Activated naive CD4-positive, alpha-beta T cell treated with anti-CD3 and anti-CD28 coated beads, Interleukin-2, amount 50 U/mL, for 72 hours (primary cell): ENCODE data around the gene USP37. TPM values are rescaled to one million over a fixed set of nuclear protein-coding genes. Genes with fewer than 3 reads are reported as not detected.
A peak's percentile ranks its signal among the peaks of the same experiment; 100 is the strongest.

Experiments
- ATAC-seq, 2 donors: fragments of 150-1000 bp; cut with Tn5 transposase; 2 replicates each; pipeline ENCODE4 v1.10.0; 2021; ENCODE audit warnings: mild to moderate bottlenecking in 2 of 2, moderate library complexity in 2 of 2
- DNase-seq, 2 donors: peaks; one replicate each; pipeline ENCODE4 v3.0.0; 2021 to 2022; ENCODE audit warnings: low spot score in 2 of 2
- H3K27ac Mint-ChIP-seq, 2 donors: one replicate each; pipeline ENCODE4 v1.8.0; 2022; ENCODE audit warnings: mild to moderate bottlenecking in 2 of 2, mixed read lengths in 2 of 2
- H3K36me3 Mint-ChIP-seq, 2 donors: one replicate each; pipeline ENCODE4 v1.8.0; 2022; ENCODE audit warnings: mixed read lengths in 2 of 2
- H3K9me3 Mint-ChIP-seq, 2 donors: one replicate each; pipeline ENCODE4 v1.8.0; 2022; ENCODE audit warnings: mixed read lengths in 2 of 2
- total RNA-seq, 2 donors: library from RNA; stranded (reverse); gene quantifications; one replicate each; pipeline ENCODE4 v1.2.3, GENCODE V29; 2022

Gene USP37
- total RNA-seq, 2 donors from 2014 or later = 54.0 to 65.5 TPM

GRCh38 chr2:218516614-218517013 is 51.5 kb downstream of the USP37 start:
- H3K27ac Mint-ChIP-seq = no peak overlapping the region
- H3K9me3 Mint-ChIP-seq = no peaks in the 10 kb centered on the region
- no peak for DNase-seq
- ATAC-seq = no peak
- H3K36me3 Mint-ChIP-seq = peaks cover 4 to 26% of the 10 kb centered on the region in 2 donors

- ATAC-seq (no peak), DNase-seq (no peak)
- Mint-ChIP-seq H3K27ac (no peak overlapping the region), H3K9me3 (no peaks in the 10 kb centered on the region), H3K36me3 (peaks cover 0 to 10% of the 10 kb centered on the region in 2 donors)
These were observed 54.5 kb downstream of the USP37 start for GRCh38 chr2:218513676-218514075.

- peak overlapping the region in 1 of 2 donors; percentile 5 for H3K27ac Mint-ChIP-seq
- DNase-seq = no peak
- peaks cover 10 to 17% of the 10 kb centered on the region in 2 donors for H3K36me3 Mint-ChIP-seq
- H3K9me3 Mint-ChIP-seq = no peaks in the 10 kb centered on the region
- peak in 1 of 2 donors; percentile 28 for ATAC-seq
These were observed 59.9 kb downstream of the USP37 start for GRCh38 chr2:218508299-218508698.

- Mint-ChIP-seq H3K27ac (no peak overlapping the region), H3K36me3 (peaks cover 16 to 31% of the 10 kb centered on the region in 2 donors), H3K9me3 (no peaks in the 10 kb centered on the region)
- DNase-seq (no peak), ATAC-seq (no peak)
These were observed 62.3 kb downstream of the USP37 start for GRCh38 chr2:218505754-218506371.

GRCh38 chr2:218501665-218502064 is 66.5 kb downstream of the USP37 start:
- Mint-ChIP-seq H3K27ac (peak overlapping the region in 1 of 2 donors; percentile 4), H3K9me3 (no peaks in the 10 kb centered on the region), H3K36me3 (peaks cover 6 to 32% of the 10 kb centered on the region in 2 donors)

GRCh38 chr2:218500501-218501060 is 67.6 kb downstream of the USP37 start:
- peaks cover 6 to 30% of the 10 kb centered on the region in 2 donors for H3K36me3 Mint-ChIP-seq
- ATAC-seq (no peak), DNase-seq (no peak)
- no peaks in the 10 kb centered on the region for H3K9me3 Mint-ChIP-seq
- peak overlapping the region; percentile 4 to 22 for H3K27ac Mint-ChIP-seq

More at GRCh38 chr2:218501665-218502064, 66.5 kb downstream of the USP37 start:
- ATAC-seq = no peak
- DNase-seq = no peak

GRCh38 chr2:218485986-218486667 is 82.0 kb downstream of the USP37 start:
- H3K36me3 Mint-ChIP-seq = peaks cover 5 to 44% of the 10 kb centered on the region in 2 donors
- no peaks in the 10 kb centered on the region for H3K9me3 Mint-ChIP-seq
- H3K27ac Mint-ChIP-seq = peak overlapping the region in 1 of 2 donors; percentile 10
- ATAC-seq (no peak), DNase-seq (no peak)

GRCh38 chr2:218482651-218483050 is 85.5 kb downstream of the USP37 start:
- DNase-seq (no peak), ATAC-seq (no peak)
- Mint-ChIP-seq H3K9me3 (no peaks in the 10 kb centered on the region), H3K36me3 (peaks cover 4 to 27% of the 10 kb centered on the region in 2 donors), H3K27ac (no peak overlapping the region)

GRCh38 chr2:218479595-218479994 is 88.6 kb downstream of the USP37 start:
- no peak for ATAC-seq
- H3K9me3 Mint-ChIP-seq = no peaks in the 10 kb centered on the region
- no peak overlapping the region for H3K27ac Mint-ChIP-seq
- peaks cover 4 to 20% of the 10 kb centered on the region in 2 donors for H3K36me3 Mint-ChIP-seq
- no peak for DNase-seq

- ATAC-seq = no peak
- Mint-ChIP-seq H3K36me3 (peaks cover 4 to 19% of the 10 kb centered on the region in 2 donors), H3K27ac (no peak overlapping the region), H3K9me3 (no peaks in the 10 kb centered on the region)
- DNase-seq = no peak
These were observed 89.6 kb downstream of the USP37 start for GRCh38 chr2:218478544-218478943.

- DNase-seq (no peak), ATAC-seq (no peak)
- Mint-ChIP-seq H3K27ac (no peak overlapping the region), H3K36me3 (peaks cover 7 to 13% of the 10 kb centered on the region in 2 donors), H3K9me3 (no peaks in the 10 kb centered on the region)
These were observed 90.9 kb downstream of the USP37 start for GRCh38 chr2:218477247-218477646.

GRCh38 chr2:218476676-218477075 is 91.5 kb downstream of the USP37 start:
- DNase-seq (no peak), ATAC-seq (no peak)
- H3K36me3 Mint-ChIP-seq = peaks cover 10 to 14% of the 10 kb centered on the region in 2 donors
- no peaks in the 10 kb centered on the region for H3K9me3 Mint-ChIP-seq
- H3K27ac Mint-ChIP-seq = no peak overlapping the region

GRCh38 chr2:218474527-218474926 is 93.6 kb downstream of the USP37 start:
- no peak overlapping the region for H3K27ac Mint-ChIP-seq
- no peak for ATAC-seq
- DNase-seq = no peak
- peaks cover 5 to 18% of the 10 kb centered on the region in 2 donors for H3K36me3 Mint-ChIP-seq
- H3K9me3 Mint-ChIP-seq = no peaks in the 10 kb centered on the region

GRCh38 chr2:218472988-218473387 is 95.2 kb downstream of the USP37 start:
- no peak for ATAC-seq
- Mint-ChIP-seq H3K36me3 (peaks cover 5 to 18% of the 10 kb centered on the region in 2 donors), H3K9me3 (no peaks in the 10 kb centered on the region), H3K27ac (no peak overlapping the region)
- DNase-seq = no peak

- peaks cover 5 to 18% of the 10 kb centered on the region in 2 donors for H3K36me3 Mint-ChIP-seq
- no peaks in the 10 kb centered on the region for H3K9me3 Mint-ChIP-seq
- no peak for DNase-seq
- no peak overlapping the region for H3K27ac Mint-ChIP-seq
- ATAC-seq = no peak
These were observed 96.2 kb downstream of the USP37 start for GRCh38 chr2:218471982-218472381.

GRCh38 chr2:218471036-218471435 is 97.1 kb downstream of the USP37 start:
- no peak overlapping the region for H3K27ac Mint-ChIP-seq
- H3K9me3 Mint-ChIP-seq = no peaks in the 10 kb centered on the region
- H3K36me3 Mint-ChIP-seq = peaks cover 5 to 18% of the 10 kb centered on the region in 2 donors
- DNase-seq (no peak), ATAC-seq (no peak)

GRCh38 chr2:218470448-218470847 is 97.7 kb downstream of the USP37 start:
- no peak for DNase-seq
- no peak overlapping the region for H3K27ac Mint-ChIP-seq

More at GRCh38 chr2:218470448-218470847, 97.7 kb downstream of the USP37 start:
- no peak for ATAC-seq
- Mint-ChIP-seq H3K36me3 (peaks cover 5 to 18% of the 10 kb centered on the region in 2 donors), H3K9me3 (no peaks in the 10 kb centered on the region)
